Body of pancreas (tissue), 4 donors: ENCODE measurements around the gene TOMM22. TPM values are rescaled to one million over a fixed set of nuclear protein-coding genes. Genes with fewer than 3 reads are reported as not detected.

Experiments used
- ATAC-seq: fragments of 150-250 bp; one replicate; pipeline ENCODE4 v1.9.1; 2016
- DNase-seq, 4 donors: peaks; one replicate each; pipeline ENCODE4 v3.0.0-alpha.2; 2019
- H3K27ac ChIP-seq, 4 donors: fragments of 200-600 bp; sonication (generic); 1 replicate in 3 of 4; 2 replicates in 1 of 4; pipeline versions ENCODE4 v1.5.1 to v1.6.1; 2016 to 2019; ENCODE audit warnings: mild to moderate bottlenecking in 1 of 4, mixed read lengths in 1 of 4, moderate library complexity in 1 of 4
- H3K27me3 ChIP-seq, 2 donors: fragments of 200-600 bp; sonication (generic); one replicate each; pipeline ENCODE4 v1.6.0; 2016; ENCODE audit warnings: mild to moderate bottlenecking in 1 of 2
- H3K36me3 ChIP-seq, 2 donors: fragments of 200-600 bp; sonication (generic); replicated peaks in 1 of 2; 2 replicates each; pipeline ENCODE4 v1.5.1; 2016; ENCODE audit warnings: low read depth in 2 of 2; ENCODE audit not compliant: insufficient read depth in 1 of 2
- H3K4me1 ChIP-seq: fragments of 200-600 bp; sonication (generic); one replicate; pipeline ENCODE4 v1.6.0; 2016
- H3K4me3 ChIP-seq, 2 donors: fragments of 200-600 bp; sonication (generic); 1 replicate in 1 of 2; 2 replicates in 1 of 2; pipeline ENCODE4 v1.5.1; 2016 to 2019
- H3K9me3 ChIP-seq, 3 donors: fragments of 200-600 bp; sonication (generic); 1 replicate in 2 of 3; 2 replicates in 1 of 3; pipeline ENCODE4 v1.5.1; 2016
- POLR2A ChIP-seq, 3 donors: fragments of 450-650 bp; IDR thresholded peaks; one replicate each; pipeline ENCODE4 v1.6.1; 2016; ENCODE audit warnings: antibody characterized with exemption in 3 of 3, mild to moderate bottlenecking in 2 of 3
- WGBS, 2 donors: methylation state at CpG; one replicate each; pipeline ENCODE4 v1.1.5; 2017; 5-methylcytosine and 5-hydroxymethylcytosine counted together
- intact Hi-C: fragments of 100-400 bp; cut with DNase I; formaldehyde crosslinking; loops from one replicate; pipeline ENCODE4 v1.15.1; 2023
- total RNA-seq, 2 donors: library from RNA; depleted of rRNA; stranded (reverse); fragments of >200 nt; gene quantifications; one replicate each; pipeline ENCODE4 v1.1.0, GENCODE V29; 2016
- TF ChIP-seq, protein P1 (sequence below), 7 experiments: fragments of 450-650 bp in 4 of 7; fragments of 200-600 bp in 3 of 7; sonication (generic) in 3 of 7; IDR thresholded peaks; one replicate each; pipeline ENCODE4 v1.5.1; 2016 to 2019; ENCODE audit warnings: antibody characterized with exemption in 7 of 7

Gene TOMM22
- total RNA-seq, 2 donors from 2014 or later = 16.6 to 21.4 TPM

DNA sequence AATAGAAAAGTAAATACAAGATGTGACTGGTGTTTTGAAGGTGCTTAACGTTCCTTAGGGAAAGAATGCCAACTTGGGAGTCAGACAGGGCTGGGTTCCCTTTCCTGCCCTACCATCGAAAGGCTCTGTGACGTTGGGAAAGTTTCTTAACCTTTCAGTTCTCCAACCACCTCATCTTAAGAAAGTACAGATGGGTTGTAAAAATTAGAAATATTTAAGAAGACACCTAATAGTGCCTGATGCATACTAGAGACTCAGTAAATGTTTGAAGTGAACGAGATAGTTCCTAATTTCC lies 25.1 kb downstream of the TOMM22 start:
- WGBS, 2 donors = 1% methylated on average over 4 of the region's 4 CpGs
- Histone ChIP-seq H3K9me3 (no peaks in the 10 kb centered on the region), H3K36me3 (no peaks in the 10 kb centered on the region), H3K27me3 (no peaks in the 10 kb centered on the region), H3K4me3 (peak overlapping the region; percentile 60 to 96), H3K4me1 (peaks cover 39% of the 10 kb centered on the region), H3K27ac (peak overlapping the region; percentile 84 to 97 (median 94))
- intact Hi-C loops = no loop called here
- no peak for DNase-seq
- ATAC-seq = no peak
- no peak for TF ChIP-seq POLR2A (IDR thresholded peaks at IDR 0.05)
- TF ChIP-seq, protein P1, sequence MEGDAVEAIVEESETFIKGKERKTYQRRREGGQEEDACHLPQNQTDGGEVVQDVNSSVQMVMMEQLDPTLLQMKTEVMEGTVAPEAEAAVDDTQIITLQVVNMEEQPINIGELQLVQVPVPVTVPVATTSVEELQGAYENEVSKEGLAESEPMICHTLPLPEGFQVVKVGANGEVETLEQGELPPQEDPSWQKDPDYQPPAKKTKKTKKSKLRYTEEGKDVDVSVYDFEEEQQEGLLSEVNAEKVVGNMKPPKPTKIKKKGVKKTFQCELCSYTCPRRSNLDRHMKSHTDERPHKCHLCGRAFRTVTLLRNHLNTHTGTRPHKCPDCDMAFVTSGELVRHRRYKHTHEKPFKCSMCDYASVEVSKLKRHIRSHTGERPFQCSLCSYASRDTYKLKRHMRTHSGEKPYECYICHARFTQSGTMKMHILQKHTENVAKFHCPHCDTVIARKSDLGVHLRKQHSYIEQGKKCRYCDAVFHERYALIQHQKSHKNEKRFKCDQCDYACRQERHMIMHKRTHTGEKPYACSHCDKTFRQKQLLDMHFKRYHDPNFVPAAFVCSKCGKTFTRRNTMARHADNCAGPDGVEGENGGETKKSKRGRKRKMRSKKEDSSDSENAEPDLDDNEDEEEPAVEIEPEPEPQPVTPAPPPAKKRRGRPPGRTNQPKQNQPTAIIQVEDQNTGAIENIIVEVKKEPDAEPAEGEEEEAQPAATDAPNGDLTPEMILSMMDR (IDR thresholded peaks at IDR 0.05) = no peak

DNA sequence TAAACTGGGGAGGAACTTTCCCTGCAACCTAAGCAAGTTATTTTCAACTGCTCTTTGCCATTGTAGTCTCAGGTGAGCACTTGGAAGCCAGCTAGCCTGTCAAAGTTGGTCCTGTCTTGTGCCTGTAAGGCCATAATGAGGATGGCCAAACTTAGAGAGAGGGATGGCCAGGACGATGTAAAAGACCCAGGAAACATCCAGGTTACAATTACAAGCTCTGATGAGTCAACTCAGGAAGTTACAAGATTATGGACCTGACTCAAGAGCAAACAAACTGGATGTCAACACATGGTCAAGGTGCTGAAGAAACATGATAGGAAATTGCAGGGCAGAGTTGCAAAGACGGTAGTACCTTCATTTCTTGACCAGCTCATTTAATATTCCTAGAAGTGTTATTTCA lies 25.6 kb downstream of the TOMM22 start:
- ATAC-seq (no peak), DNase-seq (no peak)
- Histone ChIP-seq H3K27ac (peak overlapping the region; percentile 47 to 97 (median 90)), H3K27me3 (no peaks in the 10 kb centered on the region), H3K4me1 (peaks cover 39% of the 10 kb centered on the region), H3K9me3 (no peaks in the 10 kb centered on the region), H3K4me3 (no peak overlapping the region), H3K36me3 (no peaks in the 10 kb centered on the region)
- TF ChIP-seq, protein P1 (IDR thresholded peaks at IDR 0.05) = no peak
- no peak for TF ChIP-seq POLR2A (IDR thresholded peaks at IDR 0.05)
- WGBS, 2 donors = 6 to 12% methylated on average over 2 of the region's 2 CpGs
- intact Hi-C loops = no loop called here

GRCh38 chr22:38707984-38708383 lies 26.2 kb downstream of the TOMM22 start:
- Histone ChIP-seq H3K36me3 (no peaks in the 10 kb centered on the region), H3K4me3 (no peak overlapping the region), H3K27ac (peak overlapping the region in 1 of 4 donors; percentile 97), H3K27me3 (no peaks in the 10 kb centered on the region), H3K4me1 (peaks cover 39% of the 10 kb centered on the region), H3K9me3 (no peaks in the 10 kb centered on the region)
- WGBS, 2 donors = 26 to 38% methylated on average over 3 of the region's 3 CpGs
- no peak for TF ChIP-seq POLR2A (IDR thresholded peaks at IDR 0.05)
- TF ChIP-seq, protein P1 (IDR thresholded peaks at IDR 0.05) = no peak
- DNase-seq (no peak), ATAC-seq (no peak)
- intact Hi-C loops = no loop called here

DNA sequence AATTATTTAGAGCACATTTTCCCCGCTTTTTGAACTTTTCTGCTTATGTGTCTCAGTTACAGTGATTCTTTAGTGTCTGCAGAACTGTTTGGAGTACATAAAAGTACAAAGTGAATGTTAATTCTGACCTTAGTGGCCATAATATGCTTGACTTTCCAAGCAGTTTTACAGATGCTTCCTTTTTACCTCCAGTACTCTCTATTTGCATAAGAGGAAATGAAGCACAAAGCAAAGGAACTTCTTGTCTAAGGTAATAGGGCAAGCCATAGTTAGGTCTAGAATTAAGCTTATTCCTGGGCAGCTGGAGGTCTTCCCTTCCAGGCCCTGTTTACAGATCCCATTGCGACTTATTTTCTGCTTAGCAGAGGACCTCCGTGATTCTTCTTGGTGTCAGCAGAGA lies 27.5 kb downstream of the TOMM22 start:
- 77 to 88% methylated on average over 3 of the region's 3 CpGs for WGBS, 2 donors
- no peak for DNase-seq
- intact Hi-C loops = no loop called here

GRCh38 chr22:38710351-38710750 lies 28.6 kb downstream of the TOMM22 start:
- Histone ChIP-seq H3K9me3 (no peaks in the 10 kb centered on the region), H3K27ac (no peak overlapping the region), H3K27me3 (no peaks in the 10 kb centered on the region), H3K4me1 (peaks cover 29% of the 10 kb centered on the region), H3K4me3 (no peak overlapping the region), H3K36me3 (no peaks in the 10 kb centered on the region)
- WGBS, 2 donors = 76 to 86% methylated on average over 3 of the region's 3 CpGs
- intact Hi-C loops = no loop called here
- DNase-seq (no peak), ATAC-seq (no peak)
- TF ChIP-seq POLR2A (IDR thresholded peaks at IDR 0.05) = no peak
- TF ChIP-seq, protein P1 (IDR thresholded peaks at IDR 0.05) = no peak

More for the DNA sequence above, 27.5 kb downstream of the TOMM22 start:
- H3K36me3 ChIP-seq = no peaks in the 10 kb centered on the region
- no peaks in the 10 kb centered on the region for H3K9me3 ChIP-seq
- TF ChIP-seq, protein P1 (IDR thresholded peaks at IDR 0.05) = no peak
- H3K4me1 ChIP-seq = peaks cover 38% of the 10 kb centered on the region
- H3K27ac ChIP-seq = no peak overlapping the region
- ATAC-seq = no peak
- H3K27me3 ChIP-seq = no peaks in the 10 kb centered on the region
- no peak overlapping the region for H3K4me3 ChIP-seq
